HG02840 (cell line): Measurements from ENCODE around the gene CACNA1E.

ENCODE experiments used
- ATAC-seq: cut with Tn5 transposase; IDR thresholded peaks from one replicate; pipeline ENCODE4 v1.9.1; 2021; ENCODE audit warnings: mild to moderate bottlenecking, moderate library complexity, moderate number of reproducible peaks; ENCODE audit not compliant: unreplicated experiment, low FRiP score

Gene CACNA1E

GRCh38 chr1:181746224-181746623 is 262.9 kb downstream of the CACNA1E start:
- ATAC-seq, result no peak

GRCh38 chr1:181748013-181748412 is 264.7 kb downstream of the CACNA1E start:
- no peak for ATAC-seq

- no peak for ATAC-seq
Measured at GRCh38 chr1:181754103-181754502, 270.8 kb downstream of the CACNA1E start.

- no peak for ATAC-seq
Measured at GRCh38 chr1:181759481-181759880, 276.2 kb downstream of the CACNA1E start.

- ATAC-seq, result no peak
Measured at GRCh38 chr1:181763736-181764135, 280.4 kb downstream of the CACNA1E start.

GRCh38 chr1:181765451-181766026 is 282.2 kb downstream of the CACNA1E start:
- ATAC-seq, result no peak

GRCh38 chr1:181767001-181767708 is 283.8 kb downstream of the CACNA1E start:
- ATAC-seq, result no peak

GRCh38 chr1:181768211-181768929 is 285.1 kb downstream of the CACNA1E start:
- no peak for ATAC-seq

GRCh38 chr1:181768930-181769280 is 285.6 kb downstream of the CACNA1E start:
- ATAC-seq, result no peak

GRCh38 chr1:181769846-181770245 is 286.5 kb downstream of the CACNA1E start:
- no peak for ATAC-seq

- no peak for ATAC-seq
Measured at GRCh38 chr1:181772714-181773113, 289.4 kb downstream of the CACNA1E start.

GRCh38 chr1:181776044-181776443 is 292.7 kb downstream of the CACNA1E start:
- ATAC-seq, result no peak

GRCh38 chr1:181777286-181777685 is 294.0 kb downstream of the CACNA1E start:
- no peak for ATAC-seq

GRCh38 chr1:181777812-181778211 is 294.5 kb downstream of the CACNA1E start:
- ATAC-seq, result no peak

- ATAC-seq, result no peak
Measured at GRCh38 chr1:181778640-181779260, 295.4 kb downstream of the CACNA1E start.

GRCh38 chr1:181779343-181779742 is 296.0 kb downstream of the CACNA1E start:
- no peak for ATAC-seq

GRCh38 chr1:181783208-181783607 is 299.9 kb downstream of the CACNA1E start:
- no peak for ATAC-seq

GRCh38 chr1:181784039-181784683 is 300.8 kb downstream of the CACNA1E start:
- ATAC-seq, result no peak

- ATAC-seq, result no peak
Measured at GRCh38 chr1:181789395-181789794, 306.1 kb downstream of the CACNA1E start.

GRCh38 chr1:181791721-181792120 is 308.4 kb downstream of the CACNA1E start:
- no peak for ATAC-seq

GRCh38 chr1:181793831-181794230 is 310.5 kb downstream of the CACNA1E start:
- ATAC-seq, result no peak
